Adrenal gland (tissue), 5 donors: ENCODE data around the gene FAM78B.

Experiments used
- CTCF ChIP-seq, 6 experiments: fragments of 450-650 bp in 4 of 6; fragments of 200-600 bp in 2 of 6; sonication (generic) in 1 of 6; IDR thresholded peaks; 1 replicate in 5 of 6; 2 replicates in 1 of 6; pipeline versions ENCODE4 v1.5.1 to v1.8.0; 2016 to 2021; ENCODE audit warnings: antibody characterized with exemption in 6 of 6, mild to moderate bottlenecking in 2 of 6, moderate library complexity in 1 of 6
- POLR2A ChIP-seq, 2 donors: fragments of 450-650 bp; IDR thresholded peaks; one replicate each; pipeline ENCODE4 v1.6.1; 2017; ENCODE audit warnings: antibody characterized with exemption in 2 of 2, mild to moderate bottlenecking in 2 of 2, moderate library complexity in 1 of 2
- donor health status: DM: no; HTN: no; CAD: no.

- TF ChIP-seq CTCF (IDR thresholded peaks at IDR 0.05) (no peak), POLR2A (IDR thresholded peaks at IDR 0.05) (no peak)
Observed at GRCh38 chr1:166053395-166053794, 113.4 kb downstream of the FAM78B start.
